CD14-positive monocyte (primary cell): Measurements from ENCODE around the gene NFE2. TPM values are rescaled to one million over a fixed set of nuclear protein-coding genes. Genes with fewer than 3 reads are reported as not detected.

Experiments used
- DNase-seq, 3 donors: peaks; one replicate each; pipeline ENCODE4 v3.0.0-alpha.2; 2011 to 2022
- H2AFZ ChIP-seq: 2 replicates; pipeline ENCODE4 v1.6.0; 2012; ENCODE audit warnings: mild to moderate bottlenecking, low read depth, low read length, inconsistent platforms; ENCODE audit not compliant: insufficient read depth, poor library complexity, severe bottlenecking
- H3K27ac ChIP-seq, 2 donors: 1 replicate in 1 of 2; 2 replicates in 1 of 2; pipeline ENCODE4 v1.5.1; 2012 to 2013; ENCODE audit warnings: low read length in 2 of 2, control low read depth in 1 of 2, inconsistent platforms in 1 of 2, low read depth in 1 of 2, mild to moderate bottlenecking in 1 of 2
- H3K27me3 ChIP-seq, 2 donors: one replicate each; pipeline versions ENCODE4 v1.6.0 to v1.6.1; 2011 to 2013; ENCODE audit warnings: low read length in 2 of 2; ENCODE audit not compliant: control insufficient read depth in 2 of 2, insufficient read depth in 2 of 2
- H3K36me3 ChIP-seq, 2 donors: replicated peaks in 1 of 2; 1 replicate in 1 of 2; 2 replicates in 1 of 2; pipeline versions ENCODE4 v1.5.1 to v1.6.1; 2012 to 2013; ENCODE audit warnings: low read length in 2 of 2, control low read depth in 1 of 2, inconsistent platforms in 1 of 2, mild to moderate bottlenecking in 1 of 2; ENCODE audit not compliant: insufficient read depth in 2 of 2, control insufficient read depth in 1 of 2
- H3K4me1 ChIP-seq, 2 donors: 1 replicate in 1 of 2; 2 replicates in 1 of 2; pipeline versions ENCODE4 v1.5.1 to v1.6.1; 2012 to 2013; ENCODE audit warnings: low read length in 2 of 2, control low read depth in 1 of 2, inconsistent platforms in 1 of 2, mild to moderate bottlenecking in 1 of 2, moderate library complexity in 1 of 2; ENCODE audit not compliant: insufficient read depth in 2 of 2, control insufficient read depth in 1 of 2
- H3K4me2 ChIP-seq: replicated peaks from 2 replicates; pipeline ENCODE3; 2012; ENCODE audit warnings: low read length, moderate library complexity, mild to moderate bottlenecking; ENCODE audit not compliant: poor library complexity, severe bottlenecking; ENCODE audit errors: extremely low read depth
- H3K4me3 ChIP-seq, 3 experiments: fragments of 200-600 bp in 1 of 3; sonication (generic) in 1 of 3; replicated peaks in 1 of 3; 1 replicate in 2 of 3; 2 replicates in 1 of 3; pipeline ENCODE4 v1.5.1; 2011 to 2013; ENCODE audit warnings: low read length in 3 of 3, mild to moderate bottlenecking in 3 of 3, control low read depth in 2 of 3, low read depth in 2 of 3, inconsistent platforms in 1 of 3, moderate library complexity in 1 of 3
- H3K79me2 ChIP-seq: 2 replicates; pipeline ENCODE4 v1.6.0; 2012; ENCODE audit warnings: mild to moderate bottlenecking, control low read depth, inconsistent platforms, low read length, moderate library complexity; ENCODE audit not compliant: insufficient read depth
- H3K9ac ChIP-seq: 2 replicates; pipeline ENCODE4 v1.6.0; 2017; ENCODE audit warnings: low read length, mild to moderate bottlenecking; ENCODE audit not compliant: insufficient read depth, poor library complexity, severe bottlenecking
- H3K9me3 ChIP-seq, 2 donors: replicated peaks in 1 of 2; 1 replicate in 1 of 2; 2 replicates in 1 of 2; pipeline versions ENCODE4 v1.5.1 to v1.6.1; 2012 to 2013; ENCODE audit warnings: low read length in 2 of 2, control low read depth in 1 of 2; ENCODE audit not compliant: control insufficient read depth in 1 of 2, insufficient read depth in 1 of 2
- H4K20me1 ChIP-seq: 2 replicates; pipeline ENCODE4 v1.6.0; 2012; ENCODE audit warnings: mild to moderate bottlenecking, low read length, control low read depth, moderate library complexity; ENCODE audit not compliant: insufficient read depth
- H3K27ac Mint-ChIP-seq, 7 donors: one replicate each; pipeline ENCODE4 v1.8.0; 2020; ENCODE audit warnings: mild to moderate bottlenecking in 7 of 7, mixed read lengths in 7 of 7, moderate library complexity in 6 of 7, inconsistent platforms in 2 of 7
- H3K27me3 Mint-ChIP-seq, 3 donors: one replicate each; pipeline ENCODE4 v1.8.0; 2021 to 2022; ENCODE audit warnings: low read depth in 3 of 3, mild to moderate bottlenecking in 3 of 3, mixed read lengths in 3 of 3, moderate library complexity in 3 of 3, inconsistent platforms in 1 of 3
- H3K36me3 Mint-ChIP-seq, 2 donors: one replicate each; pipeline ENCODE4 v1.8.0; 2020; ENCODE audit warnings: mixed read lengths in 2 of 2, inconsistent platforms in 1 of 2, mild to moderate bottlenecking in 1 of 2
- H3K4me1 Mint-ChIP-seq: one replicate; pipeline ENCODE4 v1.8.0; 2020; ENCODE audit warnings: mild to moderate bottlenecking, mixed read lengths
- H3K4me3 Mint-ChIP-seq, 2 donors: one replicate each; pipeline ENCODE4 v1.8.0; 2020; ENCODE audit warnings: mild to moderate bottlenecking in 2 of 2, mixed read lengths in 2 of 2, moderate library complexity in 1 of 2
- H3K9me3 Mint-ChIP-seq, 7 donors: one replicate each; pipeline ENCODE4 v1.8.0; 2020 to 2022; ENCODE audit warnings: mixed read lengths in 7 of 7, mild to moderate bottlenecking in 6 of 7, moderate library complexity in 6 of 7, inconsistent platforms in 2 of 7
- WGBS: methylation state at CpG from one replicate; pipeline ENCODE4 v1.1.5; 2013; ENCODE audit warnings: missing lambda C conversion rate; ENCODE audit not compliant: insufficient coverage; 5-methylcytosine and 5-hydroxymethylcytosine counted together
- intact Hi-C, 2 donors: fragments of 100-400 bp; cut with micrococcal nuclease; formaldehyde crosslinking; loops; one replicate each; pipeline versions ENCODE4 v1.15.0 to v1.15.1; 2023
- polyA plus RNA-seq, 3 donors: library from polyadenylated mRNA; depleted of rRNA in 1 of 3; unstranded in 2 of 3; stranded (reverse) in 1 of 3; fragments of 300-500 nt in 2 of 3; fragments of >200 nt in 1 of 3; fragmentation: Illumina TruSeq in 2 of 3; gene quantifications; 1 replicate in 2 of 3; 2 replicates in 1 of 3; pipeline ENCODE4 v1.2.3, GENCODE V29; 2012 to 2021
- small RNA-seq: library from RNA; depleted of rRNA; stranded (forward); fragments of <200 nt; gene quantifications from one replicate; pipeline ENCODE3, GENCODE V24; 2012; ENCODE audit warnings: low read depth; ENCODE audit not compliant: insufficient read length
- TF ChIP-seq, protein P1 (sequence below): fragments of 200-600 bp; IDR thresholded peaks from one replicate; pipeline ENCODE4 v1.8.0; 2022; ENCODE audit warnings: antibody characterized with exemption, mild to moderate bottlenecking

NFE2 gene
- polyA plus RNA-seq, 3 donors, result 79.5 to 157 (median 95.6) TPM

DNA sequence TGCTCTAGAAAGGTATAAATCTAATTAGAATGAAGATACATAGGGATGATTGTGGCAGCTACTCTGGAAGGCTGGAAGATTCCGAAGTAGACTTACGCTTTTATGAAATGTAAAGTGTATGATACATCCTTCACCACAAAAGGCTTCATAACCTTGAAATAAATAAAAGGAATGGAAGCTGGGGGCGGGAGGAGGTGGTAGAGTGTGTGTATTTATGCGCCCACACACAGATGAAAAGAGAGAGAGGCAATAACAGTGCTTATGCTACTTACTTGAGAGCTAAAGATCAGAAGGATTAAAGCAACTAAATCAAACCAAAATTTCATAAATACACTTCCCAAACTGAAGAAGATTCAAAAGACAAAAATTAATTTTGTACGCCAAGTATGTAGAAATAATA lies 51.3 kb downstream of the NFE2 start:
- no peak overlapping the region for H3K4me2 ChIP-seq
- TF ChIP-seq, protein P1, sequence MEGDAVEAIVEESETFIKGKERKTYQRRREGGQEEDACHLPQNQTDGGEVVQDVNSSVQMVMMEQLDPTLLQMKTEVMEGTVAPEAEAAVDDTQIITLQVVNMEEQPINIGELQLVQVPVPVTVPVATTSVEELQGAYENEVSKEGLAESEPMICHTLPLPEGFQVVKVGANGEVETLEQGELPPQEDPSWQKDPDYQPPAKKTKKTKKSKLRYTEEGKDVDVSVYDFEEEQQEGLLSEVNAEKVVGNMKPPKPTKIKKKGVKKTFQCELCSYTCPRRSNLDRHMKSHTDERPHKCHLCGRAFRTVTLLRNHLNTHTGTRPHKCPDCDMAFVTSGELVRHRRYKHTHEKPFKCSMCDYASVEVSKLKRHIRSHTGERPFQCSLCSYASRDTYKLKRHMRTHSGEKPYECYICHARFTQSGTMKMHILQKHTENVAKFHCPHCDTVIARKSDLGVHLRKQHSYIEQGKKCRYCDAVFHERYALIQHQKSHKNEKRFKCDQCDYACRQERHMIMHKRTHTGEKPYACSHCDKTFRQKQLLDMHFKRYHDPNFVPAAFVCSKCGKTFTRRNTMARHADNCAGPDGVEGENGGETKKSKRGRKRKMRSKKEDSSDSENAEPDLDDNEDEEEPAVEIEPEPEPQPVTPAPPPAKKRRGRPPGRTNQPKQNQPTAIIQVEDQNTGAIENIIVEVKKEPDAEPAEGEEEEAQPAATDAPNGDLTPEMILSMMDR, result no peak
- no peaks in the 10 kb centered on the region for H3K9me3 ChIP-seq
- H3K9ac ChIP-seq, result no peak overlapping the region
- no peak for DNase-seq
- peaks cover 10% of the 10 kb centered on the region for H3K4me1 Mint-ChIP-seq
- H3K27me3 Mint-ChIP-seq, result no peaks in the 10 kb centered on the region
- no peak overlapping the region for H2AFZ ChIP-seq
- H3K36me3 Mint-ChIP-seq, result peaks cover 29 to 63% of the 10 kb centered on the region in 2 donors
- WGBS, result no CpG with 5 or more reads among the region's 5 CpGs
- peaks cover 58% of the 10 kb centered on the region for H3K79me2 ChIP-seq
- intact Hi-C loops, result no loop called here
- H4K20me1 ChIP-seq, result no peaks in the 10 kb centered on the region
- H3K36me3 ChIP-seq, result peaks cover 19 to 59% of the 10 kb centered on the region in 2 donors
- no peak overlapping the region for H3K27ac Mint-ChIP-seq
- H3K27me3 ChIP-seq, result no peaks in the 10 kb centered on the region
- no peak overlapping the region for H3K27ac ChIP-seq
- H3K4me1 ChIP-seq, result peaks cover 0 to 2% of the 10 kb centered on the region in 2 donors
- no peak overlapping the region for H3K4me3 Mint-ChIP-seq
- no peak overlapping the region for H3K4me3 ChIP-seq
- peaks cover 0 to 2% (median 0%) of the 10 kb centered on the region in 7 donors for H3K9me3 Mint-ChIP-seq

DNA sequence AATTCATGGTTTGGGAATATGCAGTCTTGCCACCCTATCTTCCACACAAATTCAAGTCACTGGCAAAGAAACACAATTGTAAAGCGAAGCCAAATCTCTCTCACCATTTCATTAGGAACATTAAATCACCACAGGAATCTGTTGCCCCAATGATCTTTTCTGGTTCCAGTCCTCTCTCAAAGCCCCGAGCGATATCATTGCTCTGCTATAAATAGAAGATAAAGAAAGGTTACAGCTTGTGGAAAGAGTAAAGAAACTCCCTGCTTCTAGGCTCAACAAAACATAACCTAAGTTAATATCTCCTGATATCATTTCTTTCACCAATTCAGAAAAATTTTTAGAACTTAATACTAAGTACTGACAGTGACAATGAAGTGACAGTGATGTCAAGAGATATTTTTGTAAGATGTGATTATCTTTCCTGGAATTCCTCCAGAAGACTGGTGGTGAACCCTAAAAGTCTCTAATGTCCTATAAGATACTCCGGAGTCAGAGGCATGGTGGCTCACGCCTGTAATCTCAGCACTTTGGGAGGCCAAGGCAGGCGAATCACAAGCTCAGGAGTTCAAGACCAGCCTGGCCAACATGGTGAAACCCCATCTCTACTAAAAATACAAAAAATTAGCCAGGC lies 54.7 kb downstream of the NFE2 start:
- Histone ChIP-seq H3K4me1 (peaks cover 0 to 2% of the 10 kb centered on the region in 2 donors), H3K9me3 (no peaks in the 10 kb centered on the region), H3K36me3 (peaks cover 26 to 75% of the 10 kb centered on the region in 2 donors), H3K79me2 (peaks cover 30% of the 10 kb centered on the region), H3K27ac (no peak overlapping the region), H3K27me3 (no peaks in the 10 kb centered on the region), H4K20me1 (no peaks in the 10 kb centered on the region), H3K4me3 (no peak overlapping the region), H3K4me2 (no peak overlapping the region), H2AFZ (no peak overlapping the region), H3K9ac (no peak overlapping the region)
- peaks cover 0 to 2% (median 0%) of the 10 kb centered on the region in 7 donors for H3K9me3 Mint-ChIP-seq
- intact Hi-C loops, result no loop called here
- peak overlapping the region in 1 of 7 donors; percentile 62 for H3K27ac Mint-ChIP-seq
- TF ChIP-seq, protein P1, result no peak
- H3K4me1 Mint-ChIP-seq, result peaks cover 4% of the 10 kb centered on the region
- H3K27me3 Mint-ChIP-seq, result peaks cover 0 to 1% (median 0%) of the 10 kb centered on the region in 3 donors
- H3K4me3 Mint-ChIP-seq, result no peak overlapping the region
- WGBS, result 90% methylated on average over 2 of the region's 6 CpGs
- peaks cover 38 to 77% of the 10 kb centered on the region in 2 donors for H3K36me3 Mint-ChIP-seq
- no peak for DNase-seq

Small RNA genes lying within 50 kb of the gene (small RNA-seq; reads per million reads assigned to genes)
- 186 reads per million, percentile 97 among the genes with 10 or more reads in this experiment for gene MIR148B
- gene RN7SL390P, result not detected
- gene RN7SL744P, result not detected
- gene RNU6-950P, result not detected

Other genes with a start within 250 kb of the NFE2 start
- gene HOXC4, start 247.2 kb downstream of the NFE2 start, polyA plus RNA-seq, result not detected
- 10 to 100 TPM; 22.2 to 50.8 (median 46.8) TPM for gene SMUG1, start 112.0 kb downstream of the NFE2 start, polyA plus RNA-seq
- 1 to 10 TPM; 2.9 to 5.4 (median 4.8) TPM for gene CBX5, start 20.9 kb downstream of the NFE2 start, polyA plus RNA-seq
- gene HNRNPA1, start 20.3 kb downstream of the NFE2 start, polyA plus RNA-seq, result 1,000 to 10,000 TPM in 1 of 3 donors, 100 to 1,000 TPM in 2; 266 to 1,181 (median 308) TPM
- gene COPZ1, start 24.1 kb upstream of the NFE2 start, polyA plus RNA-seq, result 100 to 1,000 TPM in 2 of 3 donors, 10 to 100 TPM in 1; 78.9 to 190 (median 176) TPM
- 10 to 100 TPM in 1 of 3 donors, 1 to 10 TPM in 2; 2.4 to 14.2 (median 5.6) TPM for gene GPR84, start 63.5 kb upstream of the NFE2 start, polyA plus RNA-seq
- gene ZNF385A, start 83.7 kb upstream of the NFE2 start, polyA plus RNA-seq, result 10 to 100 TPM; 53.9 to 97.6 (median 78.3) TPM
- 100 to 1,000 TPM in 1 of 3 donors, 10 to 100 TPM in 2; 85.5 to 142 (median 99.4) TPM for gene ITGA5, start 118.3 kb upstream of the NFE2 start, polyA plus RNA-seq
- gene GTSF1, start 172.6 kb upstream of the NFE2 start, polyA plus RNA-seq, result 1 to 10 TPM; 2.6 to 5.8 (median 3.1) TPM
- 100 to 1,000 TPM; 105 to 188 (median 160) TPM for gene NCKAP1L, start 196.7 kb upstream of the NFE2 start, polyA plus RNA-seq
- 10 to 100 TPM in 1 of 3 donors, under 1 TPM in 2; 0.57 to 17.5 (median 0.82) TPM for gene PDE1B, start 248.6 kb upstream of the NFE2 start, polyA plus RNA-seq